NCI-H1436 (cell line): ENCODE results near the gene SLC8A3.

Source experiments
- DNase-seq: peaks from one replicate; lab custom pipeline; 2025; lab: John Stamatoyannopoulos, UW

The SLC8A3 gene

GRCh38 chr14:70173569-70173968 lies 15.2 kb downstream of the SLC8A3 start:
- no peak for DNase-seq

GRCh38 chr14:70171726-70172125 lies 17.0 kb downstream of the SLC8A3 start:
- DNase-seq, result no peak

- DNase-seq, result no peak
Measured at GRCh38 chr14:70170976-70171375, 17.8 kb downstream of the SLC8A3 start.

DNA sequence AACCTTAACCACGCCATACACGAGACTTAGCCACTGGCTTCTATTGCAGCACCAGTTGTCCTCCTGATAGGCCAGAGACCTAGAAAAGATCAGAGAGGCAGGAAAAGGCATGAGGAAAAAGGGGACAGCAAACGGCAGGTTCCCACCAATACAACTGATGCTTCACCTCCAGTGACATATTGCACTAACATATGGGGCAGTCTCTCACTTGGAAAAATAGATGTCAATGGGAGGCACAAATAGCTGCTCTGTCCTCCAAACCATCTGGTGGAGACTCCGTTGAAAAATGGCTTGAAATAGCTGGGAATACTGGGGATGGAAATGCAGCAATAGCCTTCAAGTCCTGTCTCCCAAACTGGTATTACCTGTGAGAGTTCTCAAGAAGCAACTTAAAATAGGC lies 20.3 kb downstream of the SLC8A3 start:
- DNase-seq, result no peak

GRCh38 chr14:70166530-70167203 lies 22.1 kb downstream of the SLC8A3 start:
- DNase-seq, result no peak

- DNase-seq, result no peak
Measured at GRCh38 chr14:70162358-70162757, 26.4 kb downstream of the SLC8A3 start.

- no peak for DNase-seq
Measured at GRCh38 chr14:70156592-70156991, 32.2 kb downstream of the SLC8A3 start.

DNA sequence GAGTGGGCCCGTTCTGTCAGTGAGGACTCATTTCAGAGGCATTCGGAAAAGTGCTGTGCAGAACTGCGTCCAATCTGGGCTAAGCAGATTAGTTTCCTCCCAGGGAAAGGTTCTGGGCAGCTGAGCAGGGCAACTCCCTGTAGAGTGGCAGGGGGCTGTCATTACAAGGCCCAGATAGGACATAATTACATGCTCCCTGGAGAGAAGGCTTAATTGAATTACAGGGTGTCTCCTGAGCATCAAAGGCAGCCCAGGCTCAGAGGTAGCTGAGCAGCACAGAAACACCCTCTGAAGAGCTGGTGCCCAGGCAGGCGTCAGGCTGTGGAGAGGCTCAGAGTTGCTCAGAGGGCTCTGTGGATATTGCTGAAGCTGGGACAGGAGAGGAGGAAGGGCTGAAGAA lies 36.0 kb downstream of the SLC8A3 start:
- DNase-seq, result no peak

DNA sequence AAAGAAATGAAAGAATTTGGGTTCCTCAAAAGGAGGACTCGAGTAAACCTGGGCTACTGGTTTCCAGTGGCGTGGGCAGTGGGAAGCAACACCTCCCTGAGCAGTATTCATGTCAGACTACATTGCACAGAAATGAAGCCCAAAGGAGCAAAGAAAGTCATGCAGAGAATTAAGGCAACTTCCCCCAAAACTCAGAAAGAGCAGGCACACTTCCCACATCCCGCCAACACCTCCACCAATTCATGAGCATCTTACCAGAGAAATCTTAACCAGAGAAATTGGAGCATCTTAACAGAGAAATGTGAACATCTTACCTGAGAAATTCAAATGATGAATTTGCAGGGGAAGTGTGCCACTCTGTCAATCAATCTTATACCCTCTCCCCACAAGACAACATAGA lies 36.7 kb downstream of the SLC8A3 start:
- DNase-seq, result no peak

DNA sequence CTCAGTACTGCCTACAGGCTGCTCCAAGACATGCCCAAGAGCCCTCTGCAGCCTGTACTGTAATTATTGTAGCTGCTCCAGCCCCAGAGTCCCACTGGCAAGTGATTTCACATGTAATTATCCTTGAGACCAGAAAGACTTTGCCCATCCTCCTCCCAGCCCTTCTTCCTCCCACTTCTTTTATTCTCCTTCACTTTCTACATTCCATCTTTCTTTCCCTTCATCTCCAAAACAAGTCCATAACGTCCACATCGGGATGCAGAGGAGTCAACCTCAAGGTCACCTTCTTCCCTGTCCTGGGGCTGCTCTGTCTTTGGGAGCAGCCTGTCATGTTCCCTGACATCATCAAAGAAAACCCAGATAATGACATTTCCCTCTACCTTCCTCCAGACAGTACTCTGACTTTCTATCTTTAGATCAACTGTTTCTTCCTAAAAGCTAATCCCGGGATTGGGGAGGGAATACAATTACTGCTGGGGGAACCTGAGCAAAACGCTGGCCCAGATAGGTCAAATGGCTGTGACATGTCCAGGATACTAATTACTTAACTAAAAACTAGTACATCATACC lies 39.1 kb downstream of the SLC8A3 start:
- DNase-seq, result no peak

DNA sequence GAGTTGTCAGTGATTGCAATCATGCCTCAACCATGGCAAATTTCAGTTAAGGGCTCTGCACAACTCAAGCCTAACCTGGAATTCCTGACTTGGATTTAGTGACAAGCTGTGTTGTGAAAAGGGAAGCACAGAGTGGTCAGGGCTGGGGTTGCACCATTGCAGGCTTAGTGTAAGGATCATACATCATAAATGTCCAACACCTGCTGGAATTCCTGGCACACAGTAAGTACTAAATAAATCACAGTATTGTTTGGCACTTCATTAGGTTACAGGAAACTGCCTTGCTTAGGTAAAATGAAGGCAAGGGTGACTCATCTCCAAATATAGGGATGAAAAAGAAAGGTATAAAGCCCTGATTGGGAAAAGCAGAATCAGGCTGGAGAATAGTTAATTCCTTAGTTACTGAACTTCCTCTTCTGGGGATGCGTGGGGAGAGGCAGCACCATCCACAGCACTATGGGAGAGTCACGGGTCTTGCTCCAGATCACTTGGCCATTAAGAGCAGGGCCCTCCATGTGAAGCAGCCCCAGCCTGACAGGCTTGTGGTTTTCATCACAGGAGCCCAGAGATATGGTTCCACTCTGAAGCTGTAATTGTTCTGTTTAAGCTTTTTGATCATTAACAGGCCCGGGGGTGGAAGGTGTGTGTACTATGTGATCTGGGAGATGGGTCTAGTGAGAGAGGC lies 39.7 kb downstream of the SLC8A3 start:
- no peak for DNase-seq

GRCh38 chr14:70148351-70148750 lies 40.4 kb downstream of the SLC8A3 start:
- DNase-seq, result no peak

- no peak for DNase-seq
Measured at GRCh38 chr14:70144046-70144445, 44.7 kb downstream of the SLC8A3 start.

GRCh38 chr14:70143306-70143705 lies 45.4 kb downstream of the SLC8A3 start:
- DNase-seq, result no peak

DNA sequence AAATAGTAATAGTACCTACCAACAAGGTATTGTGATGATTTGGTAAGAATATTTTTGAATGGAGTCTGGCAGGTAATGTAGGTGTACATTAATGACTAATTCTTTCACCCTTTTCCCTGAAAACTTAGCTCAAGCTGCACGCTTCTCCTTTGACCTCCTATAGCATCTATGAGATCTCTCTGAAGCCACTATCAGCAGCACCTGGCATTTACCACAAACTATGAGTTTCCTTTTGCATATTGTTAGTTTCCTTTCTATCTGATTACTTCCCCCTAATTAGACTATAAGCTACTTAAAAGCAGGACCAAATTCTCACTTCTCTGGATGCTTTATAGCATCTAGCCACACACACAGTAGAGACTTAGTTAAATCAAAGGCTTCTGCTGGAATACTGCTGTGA lies 48.1 kb downstream of the SLC8A3 start:
- no peak for DNase-seq

DNA sequence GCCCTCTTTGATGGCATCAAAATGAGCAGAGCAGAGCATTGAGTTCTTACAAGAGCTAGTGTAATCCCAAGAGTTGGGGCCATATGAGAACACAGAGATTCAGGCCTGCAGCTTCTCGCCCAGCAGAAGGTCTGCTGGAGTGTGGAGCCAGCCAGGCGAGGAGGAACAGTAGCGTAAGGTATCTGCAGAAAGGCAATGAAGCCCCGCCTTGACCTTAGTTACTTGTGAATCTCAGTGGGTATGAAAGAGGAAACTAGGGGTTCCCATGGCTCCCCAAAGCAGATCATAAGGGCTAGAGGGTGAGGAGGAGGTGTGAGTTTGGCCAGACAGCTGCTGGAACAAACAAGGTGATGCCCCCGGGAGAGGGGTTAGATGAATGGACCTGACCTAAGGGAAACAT lies 49.4 kb downstream of the SLC8A3 start:
- DNase-seq, result no peak

DNA sequence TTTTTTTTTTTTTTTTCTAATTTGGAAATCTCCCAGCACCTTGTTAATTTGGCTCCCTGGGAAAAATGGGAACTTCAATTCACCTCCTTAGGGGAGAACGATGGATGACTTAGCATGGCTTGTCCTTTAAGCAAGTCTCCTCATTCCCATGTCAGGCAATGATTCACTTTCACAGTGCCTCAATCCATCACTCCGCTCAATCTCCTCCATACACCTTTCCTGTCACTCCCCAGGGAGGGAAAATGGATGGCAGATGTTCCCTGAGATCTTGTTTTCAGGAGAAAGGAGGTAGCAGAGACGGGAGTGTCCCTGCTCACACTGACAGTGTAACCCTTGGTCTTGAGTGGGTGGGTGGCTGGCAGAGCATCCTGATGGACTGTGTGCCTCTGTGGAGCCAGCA lies 51.0 kb downstream of the SLC8A3 start:
- DNase-seq, result no peak

DNA sequence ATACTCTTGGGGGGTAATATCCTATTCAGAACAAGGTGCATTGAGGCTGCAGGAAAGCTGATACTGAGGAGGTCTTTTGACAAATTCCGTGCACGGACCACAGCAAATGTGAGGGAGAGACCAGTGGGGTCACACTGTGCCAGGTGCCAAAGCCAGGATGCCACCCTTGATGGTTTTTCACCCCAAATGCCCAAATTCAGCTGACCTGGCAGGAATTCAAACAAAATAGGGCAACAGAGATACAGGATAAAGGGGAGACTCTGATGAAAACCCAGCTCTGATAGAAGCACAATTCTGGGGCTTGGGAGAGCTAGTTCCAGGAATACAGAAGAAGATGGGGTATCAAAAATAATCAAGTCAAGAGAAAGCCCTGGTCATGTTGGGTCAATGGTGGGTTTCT lies 55.3 kb downstream of the SLC8A3 start:
- DNase-seq, result no peak

GRCh38 chr14:70130482-70130881 lies 58.3 kb downstream of the SLC8A3 start:
- no peak for DNase-seq

GRCh38 chr14:70127186-70127585 lies 61.6 kb downstream of the SLC8A3 start:
- DNase-seq, result no peak

- DNase-seq, result no peak
Measured at GRCh38 chr14:70123796-70124195, 65.0 kb downstream of the SLC8A3 start.

- no peak for DNase-seq
Measured at GRCh38 chr14:70121521-70121920, 67.2 kb downstream of the SLC8A3 start.

- no peak for DNase-seq
Measured at GRCh38 chr14:70118064-70118463, 70.7 kb downstream of the SLC8A3 start.

- DNase-seq, result no peak
Measured at GRCh38 chr14:70116278-70116677, 72.5 kb downstream of the SLC8A3 start.
